Measurements from ENCODE around the gene FAM180A.
"Not testable (repeated sequence)": the region's sequence is repeated elsewhere in the genome, so short reads cannot be mapped to it uniquely, and the experiment has no call there.

The FAM180A gene

DNA sequence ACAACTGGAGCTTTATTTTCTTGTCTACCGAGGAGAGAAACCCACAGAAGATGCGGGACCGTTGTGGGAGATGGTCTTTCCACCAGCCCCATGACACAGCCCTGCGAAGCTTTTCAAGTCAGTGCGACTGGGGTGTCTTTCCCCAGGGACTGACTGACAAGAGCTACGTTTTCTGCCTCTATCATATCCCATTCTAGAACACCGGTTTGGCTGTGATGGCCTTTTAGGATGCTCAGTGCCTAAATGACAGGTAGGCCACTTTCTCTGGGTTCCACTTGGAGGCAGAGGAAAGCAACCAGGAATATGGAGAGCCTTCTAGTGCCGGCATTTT is 37.5 kb downstream of the FAM180A start:
- no peak for DNase-seq

DNA sequence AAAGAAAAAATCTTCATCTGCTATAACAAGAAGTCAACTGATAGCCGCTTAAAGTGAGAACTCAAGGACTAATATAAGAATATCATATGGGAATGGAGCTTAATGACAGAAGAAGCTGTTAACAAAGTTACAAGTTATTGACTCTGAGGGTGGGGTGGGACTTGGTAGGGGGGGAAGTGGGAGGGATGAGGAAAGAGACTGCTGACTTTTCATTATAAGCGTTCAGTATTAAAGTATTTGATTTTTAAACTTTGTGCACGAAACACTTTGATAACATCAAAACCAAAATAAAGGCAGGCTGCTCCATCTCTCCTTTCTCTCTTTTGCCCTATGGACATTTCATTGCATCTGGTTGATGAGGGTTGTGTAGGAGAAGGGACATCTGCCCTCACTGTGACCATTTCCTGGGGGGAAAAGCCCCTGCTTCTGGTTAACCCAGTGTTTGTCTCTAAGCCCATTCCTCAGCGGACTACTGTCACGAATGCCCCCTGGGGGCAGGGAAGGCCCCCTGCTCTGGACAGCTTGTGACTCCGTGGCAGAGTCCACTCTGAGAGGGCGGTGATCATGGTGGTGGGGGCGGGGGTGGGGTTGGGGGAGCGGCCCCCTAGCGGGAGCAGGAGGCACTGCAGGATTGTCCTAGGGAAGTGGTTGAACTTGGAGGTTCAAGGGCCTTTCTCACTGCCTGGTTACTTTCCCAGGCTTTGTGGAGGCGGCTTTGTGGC is 38.0 kb downstream of the FAM180A start:
- DNase-seq: no peak

DNA sequence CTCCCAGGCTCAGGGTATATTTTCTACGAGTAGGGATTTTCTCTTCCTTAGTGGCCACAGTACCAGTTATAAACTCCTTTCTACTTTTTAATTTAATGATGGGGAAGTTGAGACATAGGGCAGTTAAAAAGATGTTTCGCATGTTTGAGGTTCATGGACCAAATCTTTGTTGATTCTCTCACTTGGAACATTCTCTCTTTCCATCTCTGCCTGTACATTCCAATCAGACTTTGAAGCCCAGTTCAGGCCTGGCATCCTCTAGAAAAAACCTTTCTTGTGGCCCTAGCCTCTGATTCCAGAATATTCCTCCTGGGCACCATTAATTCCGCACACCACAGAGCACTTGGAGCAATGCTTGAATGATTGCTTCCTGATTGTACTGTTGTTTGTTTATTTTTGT is 39.1 kb downstream of the FAM180A start:
- DNase-seq: no peak

DNA sequence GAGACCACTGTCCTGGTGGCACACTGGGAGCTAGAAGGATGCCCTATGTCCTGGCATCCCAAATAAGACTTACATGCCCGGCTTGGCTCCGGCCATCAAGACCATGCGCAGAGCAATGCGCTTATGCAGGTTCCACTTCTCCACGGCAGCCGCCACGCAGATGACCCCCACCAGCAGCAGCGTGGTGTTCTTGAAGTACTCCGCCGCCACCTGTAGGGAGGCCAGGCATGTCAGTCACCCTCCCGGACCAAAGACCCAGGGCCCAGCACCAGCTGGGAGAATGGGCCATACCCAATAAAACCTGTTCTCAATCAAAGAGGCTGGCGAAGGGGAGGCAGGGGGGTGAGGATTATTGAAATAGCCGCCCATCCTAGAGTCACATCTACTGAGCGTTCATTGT is 40.6 kb downstream of the FAM180A start:
- no peak for DNase-seq

DNA sequence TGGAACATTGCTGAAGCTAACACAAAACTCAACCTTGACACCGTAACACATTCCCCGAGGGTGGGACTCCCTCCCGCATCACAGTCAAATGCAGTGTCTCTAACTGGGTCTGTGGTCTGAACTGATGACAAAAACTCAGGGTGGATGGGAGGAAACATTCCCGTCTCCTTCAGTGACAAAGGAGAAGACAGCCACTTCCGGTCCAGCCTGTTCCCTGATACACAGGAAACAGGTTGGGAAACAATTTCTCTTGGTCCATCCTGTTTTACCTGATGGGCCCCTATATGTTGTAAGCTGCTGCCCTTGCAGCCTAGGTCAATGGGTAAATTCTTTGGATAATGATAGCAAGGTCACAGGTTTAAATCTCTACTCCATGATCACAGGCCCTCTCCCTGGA is 41.0 kb downstream of the FAM180A start:
- no peak for DNase-seq

DNA sequence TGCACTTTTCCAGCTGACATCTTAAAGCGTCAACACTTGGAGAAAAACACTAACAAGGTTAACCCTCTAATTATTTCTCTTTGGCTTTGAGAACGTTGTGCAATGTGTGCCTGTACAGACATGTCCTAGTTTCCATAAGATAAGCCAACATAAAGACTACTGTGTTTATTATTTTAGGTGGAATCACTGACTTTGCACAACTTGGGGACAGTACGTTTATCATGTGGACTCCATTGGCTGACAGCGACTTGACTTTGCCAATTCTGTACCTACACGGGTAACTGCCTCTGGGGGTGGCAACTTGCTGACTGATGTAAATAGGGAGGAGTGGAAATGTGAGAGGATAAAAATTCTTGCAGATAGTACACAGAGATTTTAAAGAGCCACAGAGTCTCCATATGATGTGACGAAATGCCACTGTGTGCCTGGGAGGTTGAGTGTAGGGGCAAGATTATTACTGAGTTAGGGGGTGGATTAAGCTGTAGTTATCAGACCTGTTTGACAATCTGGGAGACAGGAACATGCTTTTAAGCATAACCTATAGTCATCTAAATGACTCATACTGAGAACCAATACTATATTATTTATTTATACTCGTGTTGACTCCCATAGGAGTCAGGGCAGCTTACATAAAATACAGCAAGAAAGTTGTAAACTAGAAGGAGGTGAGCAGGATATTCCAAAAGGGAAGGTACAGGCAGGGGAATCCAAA is 41.6 kb downstream of the FAM180A start:
- DNase-seq: no peak

DNA sequence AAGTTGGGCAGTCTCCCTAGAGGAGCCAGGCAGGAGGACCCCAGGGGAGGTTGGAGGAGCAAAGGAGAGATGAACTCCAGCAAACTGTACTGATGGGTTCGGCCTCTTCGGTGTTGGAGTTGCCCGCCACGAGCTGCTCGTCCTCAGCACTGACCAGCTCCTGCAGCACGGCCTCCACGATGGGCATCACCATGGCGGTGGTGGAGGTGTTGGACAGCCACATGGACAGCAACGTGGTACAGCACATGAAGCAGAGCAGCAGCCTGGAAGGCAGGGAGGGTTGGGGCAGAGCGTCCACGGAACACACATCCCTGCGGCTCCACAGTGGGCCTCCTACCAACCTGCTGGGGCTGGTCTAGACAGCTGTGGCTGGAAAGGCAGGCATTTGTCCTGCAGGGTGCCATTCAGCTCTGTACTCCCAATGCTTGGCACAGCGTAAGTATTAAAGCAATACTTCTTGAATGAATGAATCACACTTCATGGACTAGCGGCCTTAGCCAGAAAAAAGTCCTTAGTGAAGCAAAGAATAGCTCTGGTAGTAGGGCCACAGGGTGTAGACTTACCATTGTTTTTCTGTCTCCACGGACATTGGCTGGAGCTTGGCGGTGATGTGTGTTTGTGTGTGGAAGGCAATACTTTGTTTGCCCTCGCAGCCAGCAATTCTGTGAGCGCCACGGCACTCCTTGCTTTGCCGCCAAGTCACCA is 42.4 kb downstream of the FAM180A start:
- DNase-seq: no peak

DNA sequence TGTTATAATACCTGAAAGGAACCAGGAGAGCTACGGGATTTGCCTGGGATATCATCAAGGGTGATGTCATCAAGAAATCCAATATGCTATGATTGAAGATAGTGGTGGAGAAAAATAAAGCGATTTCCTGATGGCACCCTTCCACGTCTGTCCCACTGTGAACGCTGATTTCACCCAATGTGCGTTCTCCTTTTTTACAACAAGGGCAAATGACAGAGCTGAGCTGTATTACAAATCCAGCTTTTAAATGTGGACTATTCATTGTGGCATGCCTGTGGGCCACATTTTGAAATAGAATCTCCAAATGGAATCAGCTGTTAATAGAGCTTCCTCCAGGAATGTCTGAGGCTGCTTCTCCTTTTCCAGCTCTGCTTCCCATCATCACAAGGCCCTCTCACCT is 43.9 kb downstream of the FAM180A start:
- DNase-seq: no peak

DNA sequence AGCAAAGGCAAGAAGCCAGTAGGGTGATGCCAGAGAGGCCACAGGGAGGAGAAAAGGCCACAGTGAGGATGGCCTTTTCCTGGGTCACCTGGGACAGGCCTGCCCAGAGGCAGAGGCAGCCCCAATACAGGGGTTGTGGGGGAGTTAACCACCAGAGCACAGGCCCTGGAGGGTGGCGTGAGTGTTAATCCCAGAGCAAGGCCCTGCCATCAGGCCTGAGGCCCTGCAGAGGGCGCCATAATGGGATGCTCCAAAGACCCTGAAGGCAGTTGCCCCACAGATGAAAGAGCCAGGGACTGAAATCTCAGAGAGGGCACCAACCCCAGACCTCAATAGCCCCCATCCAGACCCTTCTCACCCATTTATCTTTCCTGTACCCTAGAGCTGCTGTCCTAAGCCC is 44.5 kb downstream of the FAM180A start:
- DNase-seq: no peak

DNA sequence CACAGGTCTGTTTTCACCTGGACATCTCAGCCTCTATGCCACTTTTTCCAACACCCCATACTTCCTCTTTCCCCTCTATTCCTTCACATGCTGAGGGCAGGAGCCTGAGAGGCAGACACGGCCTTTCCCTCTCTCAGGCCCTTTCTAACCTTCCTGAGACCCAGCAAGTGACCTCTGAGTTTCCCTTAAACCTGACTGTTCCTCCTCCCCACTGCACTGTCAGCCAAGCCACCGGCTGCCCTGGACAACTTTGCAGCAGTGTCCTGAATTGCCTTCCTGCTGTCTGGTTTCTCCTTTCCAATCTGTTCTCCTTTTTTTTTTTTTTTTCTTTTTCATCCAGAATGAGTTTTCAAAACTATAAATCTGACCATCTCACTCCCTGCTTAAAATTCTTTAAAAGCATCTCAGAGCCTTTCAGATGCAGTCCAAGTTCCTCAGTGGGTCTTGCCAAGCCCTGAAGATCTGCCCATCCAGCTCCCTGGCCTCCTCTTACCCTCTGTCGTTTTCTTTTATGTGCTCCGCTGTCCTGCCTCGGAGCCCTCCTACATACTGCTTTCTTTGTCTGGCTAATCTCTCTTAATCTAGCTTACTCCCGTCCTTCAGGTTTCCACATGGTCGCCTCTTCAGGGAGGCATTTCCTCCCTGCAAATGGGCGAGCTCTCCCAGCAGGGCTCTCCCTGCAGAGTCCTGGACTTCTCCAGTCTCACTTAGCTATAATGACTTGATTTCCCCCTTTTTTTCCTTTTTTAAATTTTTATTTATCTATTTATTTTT is 51.1 kb downstream of the FAM180A start:
- no peak for DNase-seq

DNA sequence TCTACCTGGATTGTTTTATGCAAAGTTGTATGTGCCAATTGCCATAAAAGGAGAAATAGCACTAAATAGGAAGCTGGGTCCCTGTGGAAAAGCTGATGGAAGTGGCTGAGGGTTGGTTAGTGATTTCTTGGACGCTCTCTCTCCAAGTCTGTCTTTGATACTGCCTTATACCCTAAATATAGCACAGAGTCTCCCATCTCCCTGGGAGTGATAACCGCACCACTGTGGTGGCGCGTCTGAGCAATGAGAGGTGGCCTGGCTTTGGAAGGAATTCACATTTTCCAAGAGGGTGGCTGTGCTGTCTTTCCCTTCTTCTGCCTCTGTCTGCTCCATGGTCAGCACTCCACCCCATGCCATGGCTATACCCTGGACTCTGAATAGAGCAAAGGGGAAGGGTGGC is 55.1 kb downstream of the FAM180A start:
- DNase-seq: no peak

DNA sequence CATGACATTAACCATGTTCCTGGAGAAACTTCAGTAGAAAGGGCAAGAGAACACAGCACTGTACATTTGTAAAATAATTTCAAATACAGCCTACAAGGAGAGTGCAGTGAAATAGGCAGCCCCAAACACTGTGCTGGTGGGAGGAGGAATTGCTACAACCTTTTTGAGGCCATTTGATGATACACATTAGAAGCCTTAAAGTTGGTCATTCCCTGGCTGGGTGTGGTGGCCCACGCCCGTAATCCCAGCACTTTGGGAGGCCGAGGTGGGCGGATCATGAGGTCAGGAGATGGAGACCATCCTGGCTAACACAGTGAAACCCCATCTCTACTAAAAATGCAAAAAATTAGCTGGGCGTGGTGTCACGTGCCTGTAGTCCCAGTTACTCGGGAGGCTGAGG is 56.0 kb downstream of the FAM180A start:
- not testable (repeated sequence) for DNase-seq

DNA sequence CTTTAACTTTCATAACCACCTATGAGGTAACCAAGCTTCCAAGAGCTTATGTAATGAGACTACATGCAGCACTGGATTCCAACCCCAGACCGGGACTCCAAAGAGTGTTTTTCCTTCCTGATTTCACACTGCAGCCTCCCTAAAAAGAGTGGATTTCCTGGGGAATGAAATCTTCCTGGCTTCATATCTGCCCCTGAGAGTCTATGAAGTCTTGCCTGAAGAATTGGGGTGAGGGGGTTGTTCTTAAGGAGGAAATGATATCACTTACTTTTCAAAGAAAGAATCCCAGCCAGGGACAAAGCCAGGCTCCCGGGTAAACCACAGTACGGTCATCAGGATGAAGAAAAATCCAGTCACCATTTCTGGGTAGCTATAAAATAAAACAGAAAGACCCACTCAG is 56.6 kb downstream of the FAM180A start:
- no peak for DNase-seq

DNA sequence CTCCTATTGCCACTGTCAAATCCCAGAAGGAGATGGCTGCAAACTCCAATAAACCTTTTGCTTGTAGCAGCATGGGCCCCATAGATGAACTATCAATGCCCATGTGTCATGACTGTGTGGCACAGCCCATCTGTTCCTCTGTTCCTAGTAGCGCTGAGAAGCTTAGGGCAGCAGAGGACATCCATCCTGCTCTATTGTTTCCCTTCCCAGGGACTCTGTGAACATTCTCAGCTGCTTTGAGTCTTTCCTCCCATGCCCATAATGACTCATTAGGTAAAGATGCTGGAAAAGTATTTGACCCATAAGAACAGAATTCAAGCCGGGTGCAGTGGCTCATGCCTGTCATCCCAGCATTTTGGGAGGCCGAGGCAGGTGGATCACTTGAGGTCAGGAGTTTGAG is 58.0 kb downstream of the FAM180A start:
- DNase-seq: no peak

DNA sequence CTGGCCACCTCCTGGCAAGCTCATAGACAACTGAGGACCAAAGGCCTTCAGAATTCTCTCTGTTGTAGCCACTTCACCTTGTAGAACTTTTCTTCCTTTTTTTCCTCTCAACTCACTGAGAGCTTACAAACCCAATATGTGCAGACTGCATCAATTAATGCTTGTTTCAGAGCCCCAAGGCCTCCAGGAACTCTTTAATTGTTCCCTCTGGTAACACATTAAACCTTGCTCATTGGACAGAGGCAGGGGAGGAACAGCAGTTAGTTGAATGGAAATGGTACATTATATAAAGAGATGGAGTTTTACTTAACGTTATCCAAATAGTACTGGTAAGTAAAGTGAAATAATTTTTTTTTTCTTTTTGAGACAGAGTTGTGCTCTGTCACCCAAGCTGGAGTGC is 61.1 kb downstream of the FAM180A start:
- no peak for DNase-seq

DNA sequence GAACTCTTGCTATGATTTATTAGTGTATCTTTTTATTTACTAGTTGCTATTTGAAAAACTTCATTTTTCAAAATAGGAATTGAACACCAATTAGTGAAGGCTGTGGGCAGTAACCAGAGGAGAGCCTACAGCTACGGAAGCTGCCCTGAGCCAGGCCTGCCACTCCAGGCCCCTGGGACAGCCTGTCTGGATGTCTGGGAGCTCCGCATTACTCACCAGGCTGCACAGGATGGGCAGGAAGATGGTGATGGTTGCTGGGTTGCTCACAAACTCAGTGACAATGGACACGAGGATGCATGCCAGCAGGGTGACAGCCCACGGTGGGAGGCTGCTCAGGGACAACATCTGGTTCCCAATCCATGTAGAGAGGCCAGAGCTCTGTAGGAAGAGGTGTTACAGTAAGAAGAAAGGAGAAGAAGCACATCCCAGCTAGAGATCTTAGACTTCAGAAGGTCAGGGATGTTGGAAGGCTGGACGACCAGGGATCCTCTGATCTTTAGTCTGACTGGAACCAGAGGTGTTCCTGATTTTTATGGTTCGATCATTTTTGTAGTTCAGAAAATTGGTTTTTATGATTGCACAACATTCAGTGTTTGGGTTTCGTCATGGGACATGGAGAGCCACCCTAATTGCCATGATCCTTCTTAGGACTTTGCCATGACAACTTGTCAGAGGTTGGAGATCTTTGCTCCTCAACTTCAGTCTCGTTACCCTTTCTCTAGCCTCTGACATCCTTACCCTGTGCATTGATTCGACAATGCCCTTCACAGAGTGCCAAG is 63.1 kb downstream of the FAM180A start:
- DNase-seq: no peak

DNA sequence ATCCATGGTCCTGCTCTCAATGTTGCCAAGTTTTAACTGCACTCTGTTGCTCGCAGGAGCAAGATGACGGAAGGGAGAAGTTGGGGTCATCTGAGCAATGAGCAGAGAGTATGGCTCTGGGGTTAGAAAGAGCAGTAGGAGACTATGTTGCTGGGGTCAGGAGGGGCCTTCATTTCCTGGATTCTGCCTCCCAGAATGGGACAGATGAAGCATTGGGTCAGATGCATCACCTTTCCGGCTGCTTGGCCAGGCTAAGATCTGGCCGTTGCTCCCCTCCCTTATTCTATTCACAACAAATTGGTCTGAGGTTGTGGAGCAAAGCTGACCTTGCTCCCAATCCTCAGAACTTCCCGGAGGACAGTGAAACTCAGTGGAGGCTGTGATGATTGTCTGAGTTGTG is 63.9 kb downstream of the FAM180A start:
- no peak for DNase-seq

DNA sequence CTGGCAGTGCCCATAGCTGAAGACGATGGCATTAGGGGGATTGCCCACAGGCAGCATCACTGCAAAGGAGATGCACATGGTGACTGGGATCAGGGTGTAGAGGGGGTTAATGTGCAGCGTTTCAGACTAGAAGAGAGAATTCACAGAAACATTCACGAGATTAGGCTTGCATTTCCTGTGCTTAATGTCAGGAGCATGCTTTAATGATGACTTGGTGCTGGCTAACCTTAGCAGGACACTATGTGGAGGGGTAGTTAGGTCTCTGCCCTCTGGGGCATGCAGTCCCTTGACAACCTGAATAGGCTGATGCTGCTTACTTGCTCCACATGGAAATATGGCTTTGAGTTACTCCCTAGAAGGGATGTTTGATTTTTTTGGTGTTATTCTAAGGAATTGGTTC is 64.5 kb downstream of the FAM180A start:
- no peak for DNase-seq

DNA sequence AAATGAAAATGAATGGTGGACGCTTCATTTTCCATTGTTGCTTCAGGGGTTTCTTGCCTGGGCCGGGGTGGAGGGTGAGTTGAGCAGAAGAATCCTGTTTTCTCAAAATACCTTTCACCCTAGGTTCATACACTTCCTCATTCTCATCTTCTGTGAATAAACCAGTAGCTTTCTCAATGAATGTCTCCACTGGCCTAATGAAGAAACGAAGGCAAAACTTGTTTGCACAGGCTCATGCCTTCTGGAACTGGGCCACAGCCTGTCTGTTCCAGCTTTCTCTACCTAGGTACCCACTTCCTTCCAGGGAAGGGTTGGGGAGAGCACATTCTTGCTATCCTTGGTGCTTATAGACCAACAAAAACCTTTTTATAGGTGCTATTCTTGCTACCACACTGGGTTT is 65.0 kb downstream of the FAM180A start:
- DNase-seq: no peak

DNA sequence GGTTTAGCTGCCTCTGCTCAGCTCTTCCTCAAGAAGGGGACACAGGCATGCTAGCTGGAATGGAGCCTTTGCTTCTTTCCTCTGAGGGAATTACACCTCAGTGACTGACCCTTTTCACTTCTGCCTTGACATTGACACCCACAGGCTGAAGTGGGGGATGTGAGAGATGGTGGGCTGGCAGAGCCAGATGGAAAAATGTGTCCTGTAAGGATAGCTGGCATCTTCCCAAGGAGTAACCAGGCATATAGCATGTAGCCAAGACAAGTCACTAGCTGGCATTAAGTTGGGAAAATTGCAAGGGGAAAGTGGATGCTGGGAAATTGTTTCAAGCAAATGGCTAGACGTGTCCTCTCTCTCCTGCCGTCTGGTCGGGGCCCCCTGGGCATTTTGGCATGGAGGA is 66.4 kb downstream of the FAM180A start:
- no peak for DNase-seq

DNA sequence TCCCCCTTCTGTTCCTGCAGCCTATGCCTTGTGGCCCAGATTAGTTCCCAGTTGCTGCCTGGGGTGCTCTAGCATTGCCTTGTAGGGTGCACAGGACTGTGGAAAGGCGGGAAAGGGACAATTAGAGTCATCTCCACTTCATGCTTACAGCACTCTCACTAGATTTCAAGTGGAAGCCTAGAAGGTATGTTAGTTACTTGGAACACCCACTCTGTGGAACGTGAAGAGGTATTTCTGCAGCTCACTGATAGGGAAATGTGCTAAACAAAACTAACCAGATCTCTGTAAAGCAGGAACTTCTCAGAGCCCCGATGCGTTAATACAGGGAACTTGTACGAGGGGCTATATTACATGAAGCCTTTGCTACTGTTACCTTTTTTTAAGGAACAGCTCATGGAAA is 66.9 kb downstream of the FAM180A start:
- DNase-seq: no peak

Data from NCI-H2081 treated with DMSO at 0.1 percent for 48 hours (cell line).